PC-9 (cell line): ENCODE results near the gene ENO2.

Source experiments
- EZH2 ChIP-seq: fragments of 200-600 bp; sonication (generic); IDR thresholded peaks from 2 replicates; pipeline ENCODE4 v1.8.0; 2017; ENCODE audit warnings: antibody characterized with exemption, low read depth
- TF ChIP-seq, protein P1 (sequence below): fragments of 200-600 bp; sonication (generic); conservative IDR thresholded peaks from 2 replicates; pipeline ENCODE4 v1.6.1; 2017; ENCODE audit warnings: mixed run types, antibody characterized with exemption, mild to moderate bottlenecking, moderate library complexity

DNA sequence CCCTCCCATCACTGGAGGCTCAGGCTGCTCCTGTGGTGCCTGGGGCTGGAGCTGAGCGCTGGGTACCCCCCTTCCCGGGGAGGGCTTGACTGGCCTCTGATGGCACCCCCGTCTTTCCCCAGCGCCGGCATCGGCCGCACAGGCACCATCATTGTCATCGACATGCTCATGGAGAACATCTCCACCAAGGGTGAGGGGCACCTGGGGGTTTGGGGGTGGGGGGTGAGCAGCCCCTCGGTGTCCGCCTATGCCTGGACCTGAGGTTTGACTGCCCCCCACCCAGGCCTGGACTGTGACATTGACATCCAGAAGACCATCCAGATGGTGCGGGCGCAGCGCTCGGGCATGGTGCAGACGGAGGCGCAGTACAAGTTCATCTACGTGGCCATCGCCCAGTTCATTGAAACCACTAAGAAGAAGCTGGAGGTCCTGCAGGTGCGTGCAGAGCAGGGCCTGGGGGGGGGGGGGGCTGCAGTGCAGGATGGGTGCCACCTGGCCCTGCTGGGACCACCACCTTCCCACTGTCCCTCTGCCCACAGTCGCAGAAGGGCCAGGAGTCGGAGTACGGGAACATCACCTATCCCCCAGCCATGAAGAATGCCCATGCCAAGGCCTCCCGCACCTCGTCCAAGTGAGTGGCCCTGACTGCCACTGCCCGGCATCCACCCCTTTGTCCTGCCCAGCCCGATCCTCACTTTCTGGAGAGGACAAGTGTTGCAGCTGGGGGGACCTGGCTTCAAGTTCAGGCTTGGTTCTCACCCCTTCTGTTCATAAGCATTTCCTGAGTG lies 45.6 kb downstream of the ENO2 start:
- TF ChIP-seq, protein P1, sequence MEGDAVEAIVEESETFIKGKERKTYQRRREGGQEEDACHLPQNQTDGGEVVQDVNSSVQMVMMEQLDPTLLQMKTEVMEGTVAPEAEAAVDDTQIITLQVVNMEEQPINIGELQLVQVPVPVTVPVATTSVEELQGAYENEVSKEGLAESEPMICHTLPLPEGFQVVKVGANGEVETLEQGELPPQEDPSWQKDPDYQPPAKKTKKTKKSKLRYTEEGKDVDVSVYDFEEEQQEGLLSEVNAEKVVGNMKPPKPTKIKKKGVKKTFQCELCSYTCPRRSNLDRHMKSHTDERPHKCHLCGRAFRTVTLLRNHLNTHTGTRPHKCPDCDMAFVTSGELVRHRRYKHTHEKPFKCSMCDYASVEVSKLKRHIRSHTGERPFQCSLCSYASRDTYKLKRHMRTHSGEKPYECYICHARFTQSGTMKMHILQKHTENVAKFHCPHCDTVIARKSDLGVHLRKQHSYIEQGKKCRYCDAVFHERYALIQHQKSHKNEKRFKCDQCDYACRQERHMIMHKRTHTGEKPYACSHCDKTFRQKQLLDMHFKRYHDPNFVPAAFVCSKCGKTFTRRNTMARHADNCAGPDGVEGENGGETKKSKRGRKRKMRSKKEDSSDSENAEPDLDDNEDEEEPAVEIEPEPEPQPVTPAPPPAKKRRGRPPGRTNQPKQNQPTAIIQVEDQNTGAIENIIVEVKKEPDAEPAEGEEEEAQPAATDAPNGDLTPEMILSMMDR = no peak
- no peak for TF ChIP-seq EZH2
